ENCODE measurements around the gene EFR3B.

- TF ChIP-seq, protein P1, sequence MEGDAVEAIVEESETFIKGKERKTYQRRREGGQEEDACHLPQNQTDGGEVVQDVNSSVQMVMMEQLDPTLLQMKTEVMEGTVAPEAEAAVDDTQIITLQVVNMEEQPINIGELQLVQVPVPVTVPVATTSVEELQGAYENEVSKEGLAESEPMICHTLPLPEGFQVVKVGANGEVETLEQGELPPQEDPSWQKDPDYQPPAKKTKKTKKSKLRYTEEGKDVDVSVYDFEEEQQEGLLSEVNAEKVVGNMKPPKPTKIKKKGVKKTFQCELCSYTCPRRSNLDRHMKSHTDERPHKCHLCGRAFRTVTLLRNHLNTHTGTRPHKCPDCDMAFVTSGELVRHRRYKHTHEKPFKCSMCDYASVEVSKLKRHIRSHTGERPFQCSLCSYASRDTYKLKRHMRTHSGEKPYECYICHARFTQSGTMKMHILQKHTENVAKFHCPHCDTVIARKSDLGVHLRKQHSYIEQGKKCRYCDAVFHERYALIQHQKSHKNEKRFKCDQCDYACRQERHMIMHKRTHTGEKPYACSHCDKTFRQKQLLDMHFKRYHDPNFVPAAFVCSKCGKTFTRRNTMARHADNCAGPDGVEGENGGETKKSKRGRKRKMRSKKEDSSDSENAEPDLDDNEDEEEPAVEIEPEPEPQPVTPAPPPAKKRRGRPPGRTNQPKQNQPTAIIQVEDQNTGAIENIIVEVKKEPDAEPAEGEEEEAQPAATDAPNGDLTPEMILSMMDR (IDR thresholded peaks at IDR 0.05; ENCODE audit: insufficient read depth, low read depth, low read length) = no peak
- TF ChIP-seq EZH2 (IDR thresholded peaks at IDR 0.05; ENCODE audit: insufficient read depth, low read length) = no peak
These were observed 23.2 kb upstream of the EFR3B start for GRCh38 chr2:25018681-25019080.
